ENCODE results near the gene LSS.
"Not testable (repeated sequence)": the region's sequence is repeated elsewhere in the genome, so short reads cannot be mapped to it uniquely, and the experiment has no call there.

Gene LSS

GRCh38 chr21:46205166-46205565 lies 23.4 kb downstream of the LSS start:
- no peak for DNase-seq (ENCODE audit: low read depth)

- DNase-seq (ENCODE audit: low read depth) = no peak
Observed at GRCh38 chr21:46203203-46203600, 25.4 kb downstream of the LSS start.

GRCh38 chr21:46202592-46203202 lies 25.9 kb downstream of the LSS start:
- no peak for DNase-seq (ENCODE audit: low read depth)

- not testable (repeated sequence) for DNase-seq (ENCODE audit: low read depth)
Observed at GRCh38 chr21:46200877-46201803, 27.4 kb downstream of the LSS start.

GRCh38 chr21:46199436-46200373 lies 28.9 kb downstream of the LSS start:
- no peak for DNase-seq (ENCODE audit: low read depth)

GRCh38 chr21:46196733-46197132 lies 31.8 kb downstream of the LSS start:
- no peak for DNase-seq (ENCODE audit: low read depth)

GRCh38 chr21:46195595-46196195 lies 32.9 kb downstream of the LSS start:
- DNase-seq (ENCODE audit: low read depth) = no peak

GRCh38 chr21:46194374-46195334 lies 33.9 kb downstream of the LSS start:
- DNase-seq (ENCODE audit: low read depth) = no peak

GRCh38 chr21:46193829-46194373 lies 34.7 kb downstream of the LSS start:
- DNase-seq (ENCODE audit: low read depth) = no peak

GRCh38 chr21:46191686-46192575 lies 36.6 kb downstream of the LSS start:
- DNase-seq (ENCODE audit: low read depth) = no peak

- DNase-seq (ENCODE audit: low read depth) = no peak
Observed at GRCh38 chr21:46191257-46191685, 37.3 kb downstream of the LSS start.

GRCh38 chr21:46190491-46191131 lies 38.0 kb downstream of the LSS start:
- DNase-seq (ENCODE audit: low read depth) = no peak

GRCh38 chr21:46189959-46190490 lies 38.5 kb downstream of the LSS start:
- no peak for DNase-seq (ENCODE audit: low read depth)

GRCh38 chr21:46189213-46189958 lies 39.2 kb downstream of the LSS start:
- no peak for DNase-seq (ENCODE audit: low read depth)

GRCh38 chr21:46188226-46189212 lies 40.1 kb downstream of the LSS start:
- no peak for DNase-seq (ENCODE audit: low read depth)

GRCh38 chr21:46187814-46188213 lies 40.8 kb downstream of the LSS start:
- DNase-seq (ENCODE audit: low read depth) = no peak

- no peak for DNase-seq (ENCODE audit: low read depth)
Observed at GRCh38 chr21:46187261-46187660, 41.3 kb downstream of the LSS start.
